SK-N-SH (cell line): ENCODE measurements around the gene CA7. TPM values are rescaled to one million over a fixed set of nuclear protein-coding genes. Genes with fewer than 3 reads are reported as not detected.
A peak's percentile ranks its signal among the peaks of the same experiment; 100 is the strongest.

ENCODE experiments used
- CTCF ChIA-PET: fragments of 300-600, 350-600 bp; formaldehyde crosslinking; extraction: SDS; loops from one replicate; lab custom pipeline; 2021; lab: Yijun Ruan, JAX
- POLR2A ChIA-PET: fragments of 350-600 bp; sonication (Branson Sonifier 250); formaldehyde crosslinking; extraction: SDS; loops from one replicate; lab custom pipeline; 2020; ENCODE audit warnings: antibody characterized with exemption, inconsistent platforms; lab: Yijun Ruan, JAX
- DNase-seq: peaks from one replicate; pipeline ENCODE4 v3.0.0; 2012
- H2AFZ ChIP-seq: fragments of 200-600 bp; sonication (generic); 2 replicates; pipeline ENCODE4 v1.8.1; 2016; ENCODE audit warnings: antibody characterized with exemption, mild to moderate bottlenecking, low read depth
- H3F3A ChIP-seq: fragments of 200-600 bp; sonication (generic); replicated peaks from 2 replicates; pipeline ENCODE3; 2016; ENCODE audit warnings: antibody characterized with exemption, mild to moderate bottlenecking; ENCODE audit not compliant: insufficient read depth
- H3K27ac ChIP-seq, 2 experiments: fragments of 200-500 bp in 1 of 2; fragments of 200-600 bp in 1 of 2; sonication (Bioruptor generic) in 1 of 2; sonication (generic), shearing (Covaris generic) in 1 of 2; 2 replicates each; pipeline versions ENCODE4 v1.5.1 to v1.6.1; 2014 to 2016; ENCODE audit warnings: low read depth in 2 of 2, inconsistent platforms in 1 of 2, low read length in 1 of 2, mild to moderate bottlenecking in 1 of 2, mixed read lengths in 1 of 2
- H3K27me3 ChIP-seq: fragments of 200-600 bp; sonication (generic), shearing (Covaris generic); 2 replicates; pipeline ENCODE4 v1.6.1; 2016; ENCODE audit warnings: mixed run types; ENCODE audit not compliant: insufficient read depth
- H3K36me3 ChIP-seq, 2 experiments: fragments of 200-500 bp in 1 of 2; fragments of 200-600 bp in 1 of 2; sonication (Bioruptor generic) in 1 of 2; sonication (generic) in 1 of 2; replicated peaks in 1 of 2; 2 replicates each; pipeline versions ENCODE3 to v1.5.1; 2014 to 2016; ENCODE audit warnings: low read length in 1 of 2, mild to moderate bottlenecking in 1 of 2; ENCODE audit not compliant: insufficient read depth in 2 of 2, control insufficient read depth in 1 of 2
- H3K4me1 ChIP-seq, 2 experiments: fragments of 200-500 bp in 1 of 2; fragments of 200-600 bp in 1 of 2; sonication (Bioruptor generic) in 1 of 2; sonication (generic), shearing (Covaris generic) in 1 of 2; 2 replicates each; pipeline versions ENCODE4 v1.5.1 to v1.6.1; 2014 to 2016; ENCODE audit warnings: low read depth in 1 of 2, low read length in 1 of 2, mixed run types in 1 of 2; ENCODE audit not compliant: insufficient read depth in 2 of 2, control insufficient read depth in 1 of 2
- H3K4me2 ChIP-seq: fragments of 200-600 bp; sonication (generic), shearing (Covaris generic); 2 replicates; pipeline ENCODE4 v1.6.1; 2017; ENCODE audit warnings: mixed run types
- H3K4me3 ChIP-seq, 2 experiments: fragments of 200-500 bp in 1 of 2; fragments of 200-600 bp in 1 of 2; sonication (Bioruptor generic) in 1 of 2; sonication (generic), shearing (Covaris generic) in 1 of 2; 2 replicates each; pipeline versions ENCODE4 v1.5.1 to v1.8.1; 2014 to 2016; ENCODE audit warnings: low read depth in 2 of 2, inconsistent platforms in 1 of 2, low read length in 1 of 2, mild to moderate bottlenecking in 1 of 2, mixed read lengths in 1 of 2, moderate library complexity in 1 of 2
- H3K79me2 ChIP-seq: fragments of 200-600 bp; sonication (generic); 2 replicates; pipeline ENCODE4 v1.8.1; 2017; ENCODE audit warnings: mild to moderate bottlenecking; ENCODE audit not compliant: insufficient read depth
- H3K9ac ChIP-seq: fragments of 200-600 bp; sonication (generic); 2 replicates; pipeline ENCODE4 v1.6.1; 2017; ENCODE audit warnings: mixed run types
- H3K9me2 ChIP-seq: fragments of 200-600 bp; sonication (generic); 2 replicates; pipeline ENCODE4 v1.6.1; 2017; ENCODE audit warnings: mixed run types
- H3K9me3 ChIP-seq: fragments of 200-600 bp; sonication (generic); 2 replicates; pipeline ENCODE4 v1.6.1; 2017; ENCODE audit warnings: mixed run types, mild to moderate bottlenecking, moderate library complexity
- H4K20me1 ChIP-seq: fragments of 200-600 bp; sonication (generic); 2 replicates; pipeline ENCODE4 v1.6.1; 2017; ENCODE audit warnings: mild to moderate bottlenecking, mixed run types; ENCODE audit not compliant: insufficient read depth
- JUND ChIP-seq: IDR thresholded peaks from 2 replicates; pipeline ENCODE4 v1.4.0; 2012
- MXI1 ChIP-seq: IDR thresholded peaks from 2 replicates; pipeline ENCODE4 v1.6.1; 2012; ENCODE audit warnings: mild to moderate bottlenecking, low read depth, low read length, improper control_type of control experiment
- POLR2AphosphoS5 ChIP-seq: IDR thresholded peaks from 2 replicates; pipeline ENCODE4 v1.6.1; 2012; ENCODE audit warnings: low read depth, low read length
- WGBS: methylation state at CpG from one replicate; pipeline ENCODE4 v1.1.6; 2017; ENCODE audit warnings: low lambda C conversion rate; 5-methylcytosine and 5-hydroxymethylcytosine counted together
- polyA plus RNA-seq, 3 experiments: library from polyadenylated mRNA; depleted of rRNA; stranded (reverse); fragments of >200 nt; gene quantifications; 2 replicates each; pipeline ENCODE4 v1.2.3, GENCODE V29; 2012
- TF ChIP-seq, protein P1 (sequence below): fragments of 150-350 bp; IDR thresholded peaks from 2 replicates; pipeline ENCODE4 v1.6.1; 2017; ENCODE audit warnings: antibody characterized with exemption, low read length, low read depth, borderline replicate concordance
- TF ChIP-seq, protein P2 (sequence below): fragments of 150-350 bp; IDR thresholded peaks from 2 replicates; pipeline ENCODE4 v1.6.1; 2016; ENCODE audit warnings: mild to moderate bottlenecking, low read depth, low read length
- TF ChIP-seq, protein P3 (sequence below): IDR thresholded peaks from 2 replicates; pipeline ENCODE4 v1.4.0; 2012; ENCODE audit warnings: low read depth

Gene CA7
- polyA plus RNA-seq, 1 of the 3 experiments (the other 2 are of a cell fraction): 0.12 TPM

DNA sequence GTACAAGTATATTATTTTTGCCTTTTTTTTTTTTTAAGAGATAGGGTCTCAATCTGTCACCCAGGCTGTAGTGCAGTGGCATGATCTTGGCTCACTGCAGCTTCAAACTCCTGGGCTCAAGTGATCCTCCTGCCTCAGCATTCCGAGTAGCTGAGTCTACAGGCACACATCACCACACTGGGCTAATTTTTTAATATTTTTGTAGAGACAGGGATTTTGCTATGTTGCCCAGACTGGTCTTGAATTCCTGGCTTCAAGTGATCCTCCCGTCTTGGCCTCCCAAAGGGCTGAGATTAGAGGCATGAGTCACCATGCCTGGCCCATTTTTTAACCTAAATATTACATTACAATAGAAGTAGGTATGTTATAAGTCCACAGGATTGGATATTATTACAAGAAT, 46.1 kb upstream of the CA7 start:
- no peak for DNase-seq
- CTCF ChIA-PET: interaction anchor here (1.2 kb wide), 2 partner anchors 47 to 70 kb away, joined by 3 to 5 read pairs; partner anchors contain the start of gene DYNC1LI2
- TF ChIP-seq JUND: 0 out of 2 replicates have a peak, but pooled peaks have one; percentile 6
- TF ChIP-seq, protein P1, sequence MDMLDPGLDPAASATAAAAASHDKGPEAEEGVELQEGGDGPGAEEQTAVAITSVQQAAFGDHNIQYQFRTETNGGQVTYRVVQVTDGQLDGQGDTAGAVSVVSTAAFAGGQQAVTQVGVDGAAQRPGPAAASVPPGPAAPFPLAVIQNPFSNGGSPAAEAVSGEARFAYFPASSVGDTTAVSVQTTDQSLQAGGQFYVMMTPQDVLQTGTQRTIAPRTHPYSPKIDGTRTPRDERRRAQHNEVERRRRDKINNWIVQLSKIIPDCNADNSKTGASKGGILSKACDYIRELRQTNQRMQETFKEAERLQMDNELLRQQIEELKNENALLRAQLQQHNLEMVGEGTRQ: no peak
- Histone ChIP-seq H3K4me2 (no peak overlapping the region), H3K9me3 (no peaks in the 10 kb centered on the region), H3K4me3 (no peak overlapping the region), H4K20me1 (no peaks in the 10 kb centered on the region), H3K27ac (no peak overlapping the region), H3F3A (peaks cover 13% of the 10 kb centered on the region), H2AFZ (no peak overlapping the region), H3K4me1 (no peaks in the 10 kb centered on the region), H3K27me3 (no peaks in the 10 kb centered on the region), H3K36me3 (peaks cover 11 to 16% of the 10 kb centered on the region in 2 experiments), H3K9ac (no peak overlapping the region), H3K9me2 (no peaks in the 10 kb centered on the region), H3K79me2 (no peaks in the 10 kb centered on the region)
- POLR2A ChIA-PET: no interaction called here
- 73% methylated on average over 2 of the region's 2 CpGs for WGBS

DNA sequence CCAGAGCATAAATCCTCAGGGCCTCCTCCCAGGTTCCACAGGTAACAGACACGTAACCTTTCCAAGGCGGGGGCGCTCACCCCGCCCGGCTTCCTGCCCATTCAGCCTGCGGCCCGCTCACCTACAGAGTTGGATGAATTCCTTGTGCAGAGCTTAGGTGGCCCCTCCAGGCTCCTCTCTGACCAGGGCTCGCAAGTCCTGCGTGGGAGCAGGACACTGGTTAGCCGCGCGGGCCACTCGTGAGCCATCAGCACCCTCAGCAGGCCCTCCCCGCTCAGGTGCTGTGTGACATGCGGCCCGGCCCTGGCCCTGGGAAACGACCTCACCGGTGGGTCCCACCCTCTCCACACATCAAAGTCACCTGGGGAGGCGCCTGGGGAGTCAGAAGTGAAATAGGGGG, 43.4 kb upstream of the CA7 start:
- peak; percentile 20 for DNase-seq
- Histone ChIP-seq H3K4me1 (no peaks in the 10 kb centered on the region), H3K9me3 (no peaks in the 10 kb centered on the region), H3F3A (peaks cover 13% of the 10 kb centered on the region), H3K4me3 (no peak overlapping the region), H3K9me2 (no peaks in the 10 kb centered on the region), H3K79me2 (no peaks in the 10 kb centered on the region), H3K36me3 (peaks cover 38 to 39% of the 10 kb centered on the region in 2 experiments), H3K27ac (no peak overlapping the region), H4K20me1 (no peaks in the 10 kb centered on the region), H3K27me3 (no peaks in the 10 kb centered on the region), H3K4me2 (no peak overlapping the region), H3K9ac (no peak overlapping the region), H2AFZ (no peak overlapping the region)
- TF ChIP-seq POLR2AphosphoS5: 0 out of 2 replicates have a peak, but pooled peaks have one; percentile 3
- TF ChIP-seq, protein P2, sequence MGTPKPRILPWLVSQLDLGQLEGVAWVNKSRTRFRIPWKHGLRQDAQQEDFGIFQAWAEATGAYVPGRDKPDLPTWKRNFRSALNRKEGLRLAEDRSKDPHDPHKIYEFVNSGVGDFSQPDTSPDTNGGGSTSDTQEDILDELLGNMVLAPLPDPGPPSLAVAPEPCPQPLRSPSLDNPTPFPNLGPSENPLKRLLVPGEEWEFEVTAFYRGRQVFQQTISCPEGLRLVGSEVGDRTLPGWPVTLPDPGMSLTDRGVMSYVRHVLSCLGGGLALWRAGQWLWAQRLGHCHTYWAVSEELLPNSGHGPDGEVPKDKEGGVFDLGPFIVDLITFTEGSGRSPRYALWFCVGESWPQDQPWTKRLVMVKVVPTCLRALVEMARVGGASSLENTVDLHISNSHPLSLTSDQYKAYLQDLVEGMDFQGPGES: no peak
- 95% methylated on average over 19 of the region's 19 CpGs for WGBS
- POLR2A ChIA-PET: no interaction called here
- CTCF ChIA-PET: interaction anchor here (0.7 to 1.0 kb wide), 2 partner anchors 30 to 193 kb away, joined by 3 to 4 read pairs; partner anchors contain the start of gene NAE1

DNA sequence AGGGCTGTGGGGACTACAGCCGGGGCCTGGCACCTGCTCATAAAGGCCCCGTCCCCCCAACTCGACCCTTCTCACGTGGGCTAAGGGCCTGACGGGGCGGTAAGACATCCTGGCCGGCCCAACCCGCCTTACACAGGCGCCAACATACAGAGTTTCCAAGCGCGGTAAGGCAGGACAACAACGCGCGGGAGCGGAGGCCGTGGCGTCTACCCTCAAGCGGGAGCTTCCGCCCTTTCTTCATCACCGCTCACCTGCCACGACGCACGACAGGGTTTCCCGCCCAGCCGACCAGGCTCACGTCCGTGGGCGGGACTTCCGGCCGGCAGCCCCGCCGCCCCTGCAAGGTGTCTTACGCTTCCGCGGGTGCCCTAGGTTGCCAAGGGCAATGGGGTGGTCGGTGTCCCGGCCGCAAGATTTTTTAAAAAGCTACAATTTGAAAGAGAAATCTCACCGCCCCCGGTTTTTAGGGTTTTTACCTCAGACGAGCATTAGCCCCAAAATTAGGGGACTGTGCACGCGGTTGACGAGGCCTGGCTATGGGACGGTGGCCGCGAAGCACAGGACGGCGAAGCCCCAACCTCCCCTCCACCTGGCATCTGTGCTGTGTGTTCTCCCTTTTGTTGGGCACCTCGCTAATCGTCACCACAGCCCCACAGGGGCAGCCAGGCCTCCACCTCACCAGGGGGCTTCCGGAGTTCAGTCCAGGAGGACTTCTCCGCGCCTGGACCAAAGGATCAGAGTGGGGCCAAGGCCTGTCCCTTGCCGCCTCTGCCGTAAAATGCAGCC, 42.7 kb upstream of the CA7 start, which contains the start of gene TERB1:
TSS of gene TERB1 (minus strand) at position 265 of the 786 bp plus-strand sequence. CDS start 4,786 bp downstream, outside the sequence.
- no peak within 1 kb of the TSS for H3K9ac ChIP-seq
- H4K20me1 ChIP-seq: no peaks in the 10 kb centered on the region
- no peak within 1 kb of the TSS for H3K27ac ChIP-seq
- H3F3A ChIP-seq: peaks cover 13% of the 10 kb centered on the region
- H3K9me3 ChIP-seq: no peaks in the 10 kb centered on the region
- TF ChIP-seq MXI1: no peak
- TF ChIP-seq, protein P3, sequence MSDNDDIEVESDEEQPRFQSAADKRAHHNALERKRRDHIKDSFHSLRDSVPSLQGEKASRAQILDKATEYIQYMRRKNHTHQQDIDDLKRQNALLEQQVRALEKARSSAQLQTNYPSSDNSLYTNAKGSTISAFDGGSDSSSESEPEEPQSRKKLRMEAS: no peak
- POLR2A ChIA-PET: no interaction called here
- no peaks in the 10 kb centered on the region for H3K9me2 ChIP-seq
- WGBS: 97% methylated on average over 51 of the region's 56 CpGs
- no peaks in the 10 kb centered on the region for H3K4me1 ChIP-seq
- no peaks in the 10 kb centered on the region for H3K79me2 ChIP-seq
- no peak within 1 kb of the TSS for H3K4me2 ChIP-seq
- peak; percentile 20 for DNase-seq
- no peak within 1 kb of the TSS for H3K4me3 ChIP-seq
- peaks cover 39 to 44% of the 10 kb centered on the region in 2 experiments for H3K36me3 ChIP-seq
- no peak within 1 kb of the TSS for H2AFZ ChIP-seq
- no peaks in the 10 kb centered on the region for H3K27me3 ChIP-seq
- CTCF ChIA-PET: interaction anchor here (1.0 kb wide), 1 partner anchor 30 kb away, joined by 4 read pairs; the partner anchor contains the start of gene NAE1
